Hematopoietic multipotent progenitor cell treated with erythropoietin and hydrocortisone succinate and interleukin-3 and kit ligand, for 17 days (in vitro differentiated cells): ENCODE results near the gene ARHGEF4.
"Not testable (repeated sequence)": the region's sequence is repeated elsewhere in the genome, so short reads cannot be mapped to it uniquely, and the experiment has no call there.

Source experiments
- DNase-seq: peaks from one replicate; pipeline ENCODE4 v3.0.0-alpha.2; 2015; ENCODE audit warnings: low spot score

The ARHGEF4 gene

DNA sequence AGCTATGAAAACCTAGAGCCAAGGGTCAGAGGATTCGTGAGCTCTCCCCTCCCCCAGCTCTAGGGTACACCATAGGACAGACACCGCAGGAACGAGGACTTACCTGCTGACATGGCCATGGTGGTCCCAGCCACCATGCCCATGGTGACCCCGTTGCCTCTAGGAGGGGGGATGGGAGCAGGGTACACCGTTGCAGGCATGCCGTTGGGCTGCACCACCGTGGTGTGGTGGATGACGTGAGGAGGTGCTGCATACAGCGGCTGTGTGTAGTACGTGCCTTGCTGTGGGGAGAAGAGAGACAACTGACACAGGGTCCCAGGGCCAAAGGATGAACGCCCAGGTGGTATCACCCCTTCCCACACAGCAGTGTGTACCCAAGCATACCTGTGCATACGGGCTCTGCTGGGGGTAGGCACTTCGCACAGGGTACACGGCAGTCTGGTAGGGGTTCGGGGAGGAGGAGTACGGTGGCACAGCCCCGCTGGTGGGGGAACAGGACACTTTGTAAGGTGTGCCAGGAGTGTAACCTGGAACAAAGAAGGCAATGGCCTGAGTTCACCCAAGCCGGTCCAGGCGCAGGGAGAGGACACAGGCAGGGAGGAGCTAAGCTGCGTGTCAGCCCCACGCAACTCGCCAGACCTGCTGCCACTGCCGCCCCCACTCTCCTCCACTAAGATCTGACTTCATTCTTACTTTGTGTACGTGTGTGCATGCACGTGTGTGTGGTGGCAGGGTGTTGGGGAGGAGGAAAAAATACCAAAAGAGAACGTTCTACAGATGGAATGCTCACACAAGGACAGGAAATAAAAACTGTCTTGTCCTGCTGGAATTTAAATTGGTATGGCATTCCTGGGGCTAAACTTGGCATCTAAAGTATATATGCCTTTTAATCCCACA, 218.7 kb downstream of the ARHGEF4 start:
- no peak for DNase-seq

DNA sequence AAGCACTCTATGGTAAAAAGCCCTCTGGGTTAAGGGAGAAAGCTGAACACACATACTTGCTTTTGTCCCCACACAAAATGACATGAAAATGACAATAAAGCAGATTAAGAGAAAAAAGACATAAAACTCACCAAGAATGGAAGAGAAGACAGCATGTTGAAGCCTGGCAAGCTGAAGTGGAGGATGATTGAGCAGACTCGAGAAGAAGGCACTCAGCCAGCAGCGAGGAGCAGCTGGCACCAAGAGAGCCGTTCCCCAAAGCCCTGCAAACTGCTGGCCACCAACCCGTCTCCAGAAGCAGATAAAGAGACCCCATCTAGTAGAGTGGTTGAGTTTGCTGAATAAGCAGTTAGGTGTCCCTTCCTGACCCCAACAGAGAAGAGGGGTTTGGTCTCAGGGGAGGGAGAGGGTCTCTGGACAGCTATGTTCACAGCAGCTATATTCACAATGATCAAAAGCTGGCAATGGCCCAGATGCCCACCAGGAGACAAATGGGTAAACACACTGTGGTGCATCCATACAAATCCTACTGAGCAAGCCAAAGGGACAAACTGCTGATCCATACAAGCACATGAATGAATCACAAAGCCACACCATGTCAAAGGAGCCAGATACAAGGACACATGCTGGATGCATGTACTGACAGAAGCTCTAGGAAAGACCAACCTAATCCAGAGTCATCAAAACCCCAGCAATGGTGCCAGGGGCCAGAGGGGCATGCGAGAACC, 219.7 kb downstream of the ARHGEF4 start:
- no peak for DNase-seq

DNA sequence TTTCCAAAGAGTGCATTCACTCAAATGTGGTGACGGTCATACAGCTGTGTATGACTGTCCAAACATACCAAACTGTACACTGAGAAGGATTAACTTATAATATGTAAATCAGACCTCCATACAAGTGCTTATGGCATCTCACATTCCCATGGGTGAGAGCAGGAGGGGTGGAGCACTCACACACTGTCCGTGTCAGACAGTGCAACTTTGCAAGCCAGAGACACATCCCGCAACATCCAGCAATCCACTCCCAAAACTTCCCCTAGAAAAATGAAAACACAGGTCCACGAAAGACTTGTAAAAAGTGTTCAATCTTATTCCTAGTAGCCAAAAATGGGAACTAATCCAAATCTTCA, 220.2 kb downstream of the ARHGEF4 start:
- no peak for DNase-seq

DNA sequence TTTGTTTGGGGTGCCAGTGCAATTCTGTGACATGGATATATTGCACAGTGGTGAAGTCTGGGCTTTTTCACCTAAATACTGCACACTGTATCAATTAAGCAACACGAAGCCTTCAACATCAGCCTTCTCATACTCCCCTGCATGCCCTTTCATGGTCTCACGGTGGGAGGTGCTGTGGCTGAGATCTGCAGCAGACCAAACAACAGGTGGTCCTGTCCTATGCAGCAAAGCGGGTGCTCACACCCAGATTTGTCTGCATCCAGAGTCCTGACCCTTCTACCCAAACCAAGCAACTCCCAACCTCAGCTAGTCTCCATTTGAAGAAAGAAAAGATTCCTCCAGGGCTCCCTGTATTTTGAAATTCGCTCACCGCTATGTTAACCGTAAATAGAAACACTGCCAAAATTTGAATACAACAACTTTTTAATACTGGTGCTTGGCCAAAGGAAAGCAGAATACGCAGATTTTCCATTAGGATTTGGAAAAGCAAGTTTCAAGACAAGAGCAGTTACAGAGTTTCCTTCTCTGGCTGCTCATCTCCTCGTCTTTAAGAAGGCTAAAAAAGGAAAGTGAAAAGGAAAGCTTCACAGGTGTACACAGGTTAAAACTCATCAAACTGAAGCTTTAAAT, 221.6 kb downstream of the ARHGEF4 start:
- DNase-seq: no peak

DNA sequence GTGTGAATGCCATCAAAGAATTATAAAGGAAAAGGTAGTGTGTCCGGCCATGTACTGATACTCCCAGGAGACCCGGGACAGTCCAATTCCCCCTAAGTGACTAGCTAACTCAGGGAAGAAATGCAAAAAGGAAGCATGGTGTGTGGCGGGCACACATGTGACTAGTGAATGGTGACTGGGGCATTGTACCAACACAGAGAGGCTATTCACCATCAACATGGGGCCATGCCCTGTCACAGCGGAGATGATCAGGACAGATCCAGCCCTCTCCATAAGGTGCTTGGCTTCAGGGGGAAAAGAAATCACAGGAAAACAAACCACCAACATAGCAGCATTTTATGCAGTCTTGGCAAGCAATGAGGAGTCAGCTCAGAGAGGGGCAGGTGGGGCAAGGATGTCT, 222.2 kb downstream of the ARHGEF4 start:
- no peak for DNase-seq

DNA sequence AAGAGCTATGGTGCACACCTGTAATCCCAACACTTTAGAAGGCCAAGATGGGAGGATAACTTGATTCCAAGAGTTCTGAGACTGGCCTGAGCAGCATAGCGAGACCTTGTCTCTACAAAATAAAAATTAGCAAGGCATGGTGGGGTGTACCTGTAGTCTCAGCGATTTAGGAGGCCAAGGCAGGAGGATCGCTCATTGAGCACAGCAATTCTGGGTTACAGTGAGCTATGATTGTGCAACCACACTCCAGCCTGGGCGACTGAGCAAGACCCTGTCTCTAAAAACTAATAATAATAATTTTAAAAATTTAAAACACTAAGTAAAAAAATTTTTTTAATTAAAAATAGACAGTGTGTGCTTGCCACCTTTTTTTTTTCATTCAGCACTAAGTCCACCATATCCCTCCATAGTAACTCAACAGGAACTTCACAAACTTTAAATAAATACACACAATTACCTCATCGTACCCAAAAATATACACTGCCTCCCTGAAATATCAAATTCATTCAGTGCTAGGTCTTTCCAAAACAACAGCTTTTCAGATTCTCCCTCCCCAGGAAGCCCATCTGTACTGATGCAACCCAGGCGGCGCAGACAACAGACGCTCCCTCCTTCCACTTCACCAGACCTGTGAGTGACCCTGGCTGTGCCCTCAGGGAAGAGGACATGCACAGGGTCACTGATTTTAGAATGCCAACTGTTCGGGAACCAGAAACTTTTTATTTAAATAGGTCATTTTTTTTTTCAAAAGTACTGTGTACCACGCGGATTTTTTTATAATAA, 227.0 kb downstream of the ARHGEF4 start:
- no peak for DNase-seq

DNA sequence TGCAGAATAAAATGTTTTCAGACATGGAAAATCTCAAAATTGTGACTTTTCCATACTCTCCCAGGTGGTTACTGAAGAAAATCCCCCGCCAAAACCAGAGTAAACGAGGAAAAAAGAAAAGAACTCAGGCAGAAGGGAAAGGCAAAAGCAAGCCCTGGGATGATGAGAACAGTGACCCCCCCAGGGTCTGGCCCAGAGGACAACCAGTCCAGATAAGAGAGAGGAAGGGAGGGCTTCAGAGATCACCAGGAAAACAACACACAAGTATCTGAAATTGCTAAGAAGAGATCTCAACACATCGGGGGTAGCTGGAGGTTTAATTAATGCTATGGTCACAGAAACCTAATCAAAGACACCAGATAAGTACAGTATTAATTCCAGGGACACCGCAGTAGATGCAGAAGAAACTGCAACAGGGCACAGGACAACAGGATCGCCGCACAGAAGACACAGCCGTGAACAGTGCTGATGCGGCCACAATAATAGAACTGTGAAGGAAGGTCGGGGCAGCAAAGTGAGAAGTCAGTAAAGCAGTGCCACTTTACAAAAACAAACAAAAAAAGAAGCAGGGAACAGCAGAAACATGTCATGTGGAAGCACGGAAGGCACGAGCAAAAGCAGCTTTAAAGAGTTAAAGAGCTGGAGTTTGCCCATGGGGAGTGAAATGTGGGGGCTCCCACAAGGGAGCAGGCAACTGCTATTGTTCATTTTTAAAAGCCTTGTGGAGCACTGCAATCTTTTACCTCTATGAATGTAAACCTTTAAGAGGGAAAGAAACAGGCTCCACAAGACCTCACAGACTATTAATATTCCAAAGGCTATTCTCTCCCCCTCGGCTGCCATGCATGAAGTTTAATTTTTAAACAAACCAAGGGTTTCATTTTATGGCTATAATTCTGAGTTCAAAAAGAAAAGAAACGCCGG, 228.1 kb downstream of the ARHGEF4 start:
- no peak for DNase-seq

DNA sequence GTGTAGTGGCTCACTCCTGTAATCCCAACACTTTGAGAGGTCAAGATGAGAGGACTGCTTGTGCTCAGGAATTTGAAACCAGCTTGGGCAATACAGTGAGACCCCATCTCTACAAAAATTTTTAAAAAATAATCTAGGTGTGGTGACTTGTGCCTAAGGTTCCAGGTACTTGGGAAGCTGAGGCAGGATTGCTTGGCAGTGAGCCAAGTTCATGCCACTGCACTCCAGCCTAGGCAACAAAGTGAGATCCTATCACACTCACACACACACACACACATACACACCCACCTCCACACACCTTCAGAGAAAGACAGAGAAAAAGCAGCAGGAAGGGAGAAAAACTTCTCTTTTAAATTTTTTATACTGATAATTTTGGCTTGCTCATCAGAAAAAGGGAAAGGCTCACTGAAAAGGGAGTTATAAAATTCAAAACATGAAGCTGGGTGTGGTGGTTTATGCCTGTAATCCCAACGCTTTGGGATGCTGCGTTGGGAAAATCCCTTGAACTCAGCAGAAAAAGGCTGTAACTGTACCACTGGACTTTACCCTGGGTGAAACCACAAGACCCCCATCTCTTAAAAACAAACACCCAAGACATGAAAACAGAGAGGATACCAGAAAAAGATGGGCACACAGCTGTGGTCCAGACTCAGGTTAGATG, 230.9 kb downstream of the ARHGEF4 start:
- DNase-seq: peak; percentile 24

DNA sequence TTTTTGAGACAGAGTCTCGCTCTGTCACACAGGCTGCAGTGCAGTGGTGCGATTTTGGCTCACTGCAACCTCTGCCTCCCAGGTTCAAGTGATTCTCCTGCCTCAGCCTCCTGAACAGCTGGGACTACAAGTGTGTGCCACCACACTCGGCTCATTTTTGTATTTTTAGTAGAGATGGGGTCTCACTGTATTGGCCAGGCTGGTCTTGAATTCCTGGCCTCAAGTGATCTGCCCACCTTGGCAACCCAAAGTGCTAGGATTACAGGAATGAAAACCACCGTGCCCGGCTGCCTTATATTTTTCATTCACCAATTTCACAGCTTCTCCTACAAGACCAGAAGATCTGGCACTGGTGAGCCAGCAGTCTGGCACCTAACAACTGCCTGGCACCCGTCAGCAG, 231.5 kb downstream of the ARHGEF4 start:
- not testable (repeated sequence) for DNase-seq

DNA sequence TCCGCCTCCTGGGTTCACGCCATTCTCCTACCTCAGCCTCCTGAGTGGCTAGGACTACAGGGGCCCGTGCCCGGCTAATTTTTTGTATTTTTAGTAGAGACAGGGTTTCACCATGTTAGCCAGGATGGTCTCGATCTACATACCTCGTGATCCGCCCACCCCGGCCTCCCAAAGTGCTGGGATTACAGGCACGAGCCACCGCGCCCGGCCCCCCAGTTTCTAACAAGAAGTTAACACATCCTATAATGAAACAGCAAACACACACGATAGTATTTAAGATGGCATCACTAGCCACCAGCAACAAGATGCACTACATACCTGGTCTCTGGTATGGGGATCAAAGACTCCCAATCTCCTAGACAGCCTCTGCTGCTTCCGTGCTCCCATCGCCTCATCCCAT, 238.9 kb downstream of the ARHGEF4 start:
- DNase-seq: not testable (repeated sequence)

DNA sequence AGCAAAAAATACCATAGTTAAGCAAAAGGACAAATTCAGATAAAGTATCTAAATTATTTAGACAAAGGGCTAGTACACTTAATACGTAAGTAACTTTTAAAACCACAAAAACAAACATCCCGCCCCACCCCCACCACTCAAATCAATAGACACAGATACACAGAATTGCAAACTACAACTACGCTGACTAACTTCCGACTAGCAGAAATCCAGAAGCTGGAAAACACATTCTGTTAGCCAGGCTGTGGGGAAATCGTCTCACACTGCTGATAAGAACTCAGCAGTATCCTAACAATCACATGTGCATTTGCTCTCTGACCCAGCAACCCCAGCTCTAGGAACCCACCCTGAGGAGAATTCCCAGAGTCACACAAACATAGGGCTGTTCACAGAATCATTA, 240.0 kb downstream of the ARHGEF4 start:
- no peak for DNase-seq

DNA sequence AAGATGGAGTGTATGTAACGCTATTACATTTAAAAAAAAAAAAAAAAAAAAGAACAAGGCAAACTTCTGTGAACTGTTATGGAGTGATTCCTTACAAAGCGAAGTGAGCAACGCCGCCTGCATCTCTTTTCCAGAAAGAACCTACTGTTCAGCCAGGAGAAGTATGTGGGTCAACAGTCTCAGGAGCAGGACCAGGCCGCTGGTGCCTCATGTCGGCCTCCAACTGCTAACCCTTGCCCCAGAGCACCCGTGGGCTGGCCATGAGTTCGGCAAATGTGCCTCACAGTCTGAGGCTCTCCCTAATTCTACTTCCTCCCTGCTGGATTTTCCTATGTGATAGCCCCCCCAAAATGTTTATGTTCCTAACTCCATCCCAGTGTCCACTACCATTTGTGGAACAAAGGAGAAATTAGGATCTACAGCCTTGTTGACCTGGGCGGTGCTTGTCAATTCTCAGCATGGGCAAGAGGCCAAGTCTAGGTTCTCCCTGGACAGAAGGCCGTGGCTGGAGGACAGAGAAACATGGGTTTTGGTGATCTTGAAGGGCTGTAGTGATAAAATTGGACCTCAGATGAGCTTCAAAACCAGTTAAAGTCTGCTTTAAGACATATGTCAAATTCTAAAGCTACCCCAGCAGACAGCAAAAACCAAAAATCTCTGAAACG, 240.6 kb downstream of the ARHGEF4 start:
- no peak for DNase-seq

DNA sequence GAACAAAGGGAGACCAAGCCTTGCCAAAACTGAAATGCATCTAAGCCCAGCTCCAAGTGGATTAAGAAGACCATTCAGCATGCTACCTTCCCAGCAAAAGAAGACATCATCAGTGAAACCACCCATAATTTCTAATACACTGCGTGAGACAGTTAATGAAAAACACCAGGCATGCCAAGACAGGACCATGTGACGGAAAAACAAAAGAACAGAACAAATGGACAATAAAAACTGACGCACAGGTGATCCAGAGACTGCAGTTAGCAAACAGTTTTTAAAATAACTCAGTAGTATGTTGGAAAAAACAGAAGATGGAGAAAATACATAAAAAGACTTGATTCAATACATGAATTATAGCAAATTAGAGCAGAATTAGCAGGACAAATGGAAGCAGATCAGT, 241.3 kb downstream of the ARHGEF4 start:
- no peak for DNase-seq

DNA sequence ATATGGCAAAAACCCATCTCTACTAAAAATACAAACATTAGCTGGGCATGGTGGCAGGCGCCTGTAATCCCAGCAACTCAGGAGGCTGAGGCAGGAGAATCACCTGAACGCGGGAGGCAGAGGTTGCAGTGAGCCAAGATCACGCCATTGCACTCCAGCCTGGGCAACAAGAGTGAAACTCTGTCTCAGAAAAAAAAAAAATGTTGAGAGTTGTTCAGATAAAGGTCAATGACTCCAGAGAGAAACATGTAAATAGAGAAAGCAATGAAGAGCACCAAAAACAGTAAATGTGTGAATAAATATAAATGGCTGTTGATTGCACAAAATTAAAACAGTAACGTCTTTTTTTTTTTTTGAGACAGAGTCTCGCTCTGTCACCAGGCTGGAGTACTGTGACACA, 243.2 kb downstream of the ARHGEF4 start:
- DNase-seq: not testable (repeated sequence)

DNA sequence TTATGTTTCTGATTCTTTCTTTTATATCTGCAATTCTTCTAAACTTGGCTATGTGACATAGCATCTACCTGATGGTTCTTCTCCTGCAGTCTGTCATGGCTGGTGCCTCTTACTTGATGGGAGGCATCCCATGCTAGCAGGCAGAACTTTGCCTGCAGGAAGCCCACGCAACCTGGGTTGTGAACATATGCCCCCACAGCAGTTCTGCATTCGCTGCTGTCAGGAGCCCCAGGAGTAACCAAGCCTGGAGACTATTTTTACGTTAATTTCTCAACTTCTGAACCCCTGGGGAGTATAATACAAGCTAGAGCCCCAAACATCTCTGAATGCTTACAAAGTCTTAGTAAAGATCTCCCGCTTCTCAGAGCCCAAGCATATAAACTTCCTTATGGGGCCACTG, 244.5 kb downstream of the ARHGEF4 start:
- DNase-seq: no peak

DNA sequence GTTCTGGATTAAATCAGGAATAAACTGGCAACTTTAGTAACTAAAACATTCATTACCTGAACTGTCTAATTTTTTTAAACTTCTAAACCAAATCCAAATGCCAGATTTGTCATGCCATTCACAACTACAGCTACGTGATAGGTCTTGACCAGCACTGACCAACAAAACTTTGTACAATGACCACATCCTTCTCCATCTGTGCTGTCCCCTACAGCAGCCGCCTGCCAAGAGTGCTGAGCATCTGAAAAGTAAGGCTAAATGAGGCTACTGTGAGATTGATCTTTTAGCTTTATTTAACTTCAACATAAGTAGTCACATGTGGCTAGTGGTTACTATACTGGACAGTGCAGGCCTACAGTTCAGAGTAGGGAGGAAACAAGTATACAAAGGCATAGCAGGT, 248.9 kb downstream of the ARHGEF4 start:
- no peak for DNase-seq

DNA sequence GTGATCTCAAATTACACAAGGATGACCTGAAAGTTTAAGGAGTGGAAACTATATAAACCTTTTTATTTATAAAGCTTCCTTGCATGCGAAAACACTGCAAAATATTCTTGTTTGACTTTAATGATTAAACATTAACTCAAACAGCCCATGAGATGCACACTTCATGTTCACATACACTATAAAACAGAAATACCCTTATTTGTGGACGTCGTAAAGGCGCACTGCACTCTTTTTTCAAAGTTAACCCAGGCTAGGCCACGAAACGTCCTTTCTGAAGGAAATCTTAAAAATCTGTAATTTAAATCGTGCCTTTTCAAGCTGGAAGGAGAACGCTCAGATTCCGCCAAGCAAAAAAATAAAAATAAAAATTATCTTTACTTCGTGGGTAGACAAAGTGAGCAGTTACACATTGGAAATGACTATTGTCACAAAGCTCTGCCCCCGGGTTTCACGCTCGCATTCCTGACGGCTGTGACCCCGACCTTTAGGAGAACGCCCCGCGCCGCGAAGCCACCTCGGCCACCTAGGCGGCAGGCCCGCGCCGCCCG, 255.8 kb downstream of the ARHGEF4 start:
- peak; percentile 17 for DNase-seq

DNA sequence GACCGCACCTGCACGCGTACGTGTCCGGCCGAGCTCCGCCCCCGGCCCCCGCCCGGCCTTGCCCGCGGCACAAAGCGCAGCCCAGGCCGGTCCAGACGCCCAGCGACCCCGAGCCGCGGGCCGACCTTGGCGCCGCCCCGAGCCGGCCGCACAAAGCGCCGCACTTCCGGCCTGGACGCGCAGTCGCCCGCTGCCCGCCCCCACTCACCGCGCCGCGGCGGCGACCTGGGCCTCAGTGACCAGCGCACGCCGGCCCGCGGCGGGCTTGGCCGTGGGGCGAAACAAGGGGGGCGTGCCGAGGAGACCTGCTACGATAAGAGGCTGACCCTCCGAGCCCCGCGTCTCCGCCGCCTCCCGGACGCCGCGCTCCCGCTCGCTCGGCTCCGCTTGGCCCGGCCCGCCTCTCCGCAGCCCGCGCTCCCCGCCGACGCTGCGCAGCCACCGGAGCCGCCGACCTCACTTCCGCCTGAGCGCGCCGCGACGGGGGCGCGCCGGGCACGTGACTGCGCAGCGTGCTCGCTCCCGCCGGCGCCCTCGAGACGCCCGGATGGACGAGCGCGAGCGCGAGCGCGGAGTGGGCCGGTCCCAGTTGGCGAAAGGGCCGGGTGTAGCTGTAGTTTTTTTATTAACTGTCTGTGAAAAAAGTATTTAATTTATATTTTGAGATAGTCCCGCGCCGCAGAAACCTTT, 256.4 kb downstream of the ARHGEF4 start, which contains the start of gene FAM168B:
Gene FAM168B, minus strand, starts transcription at position 455 of the 690 bp plus-strand sequence. CDS start 10,814 bp downstream, outside the sequence.
- DNase-seq: peak; percentile 91
